HG02970 (cell line): ENCODE measurements around the gene MYO16.

Experiments
- ATAC-seq: cut with Tn5 transposase; IDR thresholded peaks from one replicate; pipeline ENCODE4 v1.9.1; 2021; ENCODE audit warnings: mild to moderate bottlenecking, moderate library complexity, moderate number of reproducible peaks; ENCODE audit not compliant: unreplicated experiment, low FRiP score

Gene MYO16

GRCh38 chr13:109100705-109101304 is 471.4 kb downstream of the MYO16 start:
- no peak for ATAC-seq

GRCh38 chr13:109101550-109102144 is 472.2 kb downstream of the MYO16 start:
- no peak for ATAC-seq

DNA sequence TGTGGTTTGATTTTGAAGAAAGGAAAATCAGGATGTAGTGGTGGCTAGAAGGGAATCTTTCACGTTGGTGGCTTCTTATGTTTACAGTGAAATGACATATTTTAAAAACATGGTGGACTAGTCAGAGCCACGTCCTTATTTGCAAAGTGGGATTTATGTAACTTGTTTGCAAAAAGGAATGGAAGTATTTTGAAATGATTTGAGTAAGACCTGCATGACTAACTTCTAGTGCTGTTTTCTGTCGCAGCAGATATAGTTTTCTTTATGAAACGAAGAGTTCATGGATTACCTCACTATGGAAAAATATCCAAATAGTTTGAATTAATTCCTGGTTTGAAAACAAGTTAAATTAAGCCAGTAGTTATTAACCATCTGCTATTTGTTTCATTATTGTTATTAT is 476.5 kb downstream of the MYO16 start:
- no peak for ATAC-seq

DNA sequence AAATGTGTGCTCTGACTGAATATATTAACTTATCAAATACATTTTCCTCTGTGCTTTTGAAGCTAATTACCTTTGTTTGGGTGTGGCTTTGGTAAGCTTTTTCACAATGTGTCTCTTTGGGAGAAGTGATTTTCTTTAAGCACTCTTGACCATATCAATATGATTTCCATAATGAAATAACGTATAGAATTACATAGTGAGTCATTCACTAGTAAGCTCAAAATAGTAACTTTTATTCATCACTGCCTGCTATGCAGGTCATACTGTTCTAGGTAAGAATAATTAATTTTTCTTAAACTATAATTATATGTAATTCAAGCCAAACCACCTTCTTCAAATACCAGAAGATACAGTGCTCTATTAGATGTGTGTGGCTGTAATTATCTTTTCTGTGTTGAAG is 480.7 kb downstream of the MYO16 start:
- ATAC-seq = no peak

GRCh38 chr13:109111141-109111540 is 481.7 kb downstream of the MYO16 start:
- ATAC-seq = no peak

DNA sequence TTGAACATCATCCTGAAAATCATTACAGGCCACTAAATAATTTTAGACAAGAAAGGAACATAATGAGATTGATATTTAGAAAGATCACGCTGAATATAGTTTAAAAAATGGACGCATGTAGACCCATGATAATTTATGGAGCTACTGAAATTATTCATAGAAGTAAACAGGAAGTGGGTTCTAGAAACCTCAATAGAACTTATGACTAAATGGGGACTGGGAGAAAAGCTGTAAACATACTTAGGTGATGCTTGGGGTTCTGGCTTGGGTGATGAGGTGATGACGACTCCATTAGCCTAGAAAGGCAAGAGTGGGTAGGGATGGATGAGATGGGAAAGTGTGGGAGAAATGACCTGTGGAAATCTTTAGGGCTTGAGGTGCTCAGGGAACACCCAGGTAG is 484.0 kb downstream of the MYO16 start:
- ATAC-seq = no peak

GRCh38 chr13:109114162-109114561 is 484.8 kb downstream of the MYO16 start:
- ATAC-seq = no peak

DNA sequence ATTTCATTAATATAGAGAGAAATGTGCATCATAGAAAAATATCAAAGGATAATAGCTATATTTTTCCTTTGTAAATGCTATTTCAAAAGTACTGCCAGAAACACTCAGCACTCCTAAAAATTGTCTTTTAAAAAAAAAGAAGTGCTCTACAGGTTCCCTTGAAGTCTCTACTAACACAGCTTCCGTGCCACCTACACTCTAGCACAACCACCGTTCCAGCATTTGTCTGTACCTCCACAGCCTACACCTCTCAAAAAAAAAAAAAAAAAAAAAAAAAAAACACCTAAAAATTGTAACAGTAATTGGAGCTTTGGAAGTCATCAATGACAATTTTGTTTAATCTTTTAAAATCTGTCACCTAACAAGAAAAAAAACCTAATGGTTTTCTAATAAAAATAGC is 485.6 kb downstream of the MYO16 start:
- ATAC-seq = no peak

DNA sequence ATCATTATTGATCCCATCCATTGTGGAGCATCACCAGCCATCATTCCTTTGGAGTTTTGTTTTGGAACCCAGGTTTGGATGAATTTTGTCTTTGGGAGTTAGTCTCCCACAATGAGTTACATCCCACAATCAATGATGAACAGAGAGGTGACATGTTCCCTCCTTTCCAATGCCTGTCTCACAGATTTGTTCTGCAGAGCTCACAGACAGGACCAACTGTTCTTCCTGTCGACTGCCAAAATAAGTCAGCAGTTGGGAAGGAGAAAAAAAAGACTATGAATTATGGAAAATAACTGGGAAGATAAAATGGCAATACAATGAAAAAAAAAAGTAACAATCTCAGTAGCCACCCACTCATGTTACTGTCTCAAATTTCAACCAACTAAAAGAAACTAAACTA is 489.1 kb downstream of the MYO16 start:
- ATAC-seq = no peak

- ATAC-seq = no peak
Measured at GRCh38 chr13:109119896-109120295, 490.5 kb downstream of the MYO16 start.

- ATAC-seq = no peak
Measured at GRCh38 chr13:109121826-109122225, 492.4 kb downstream of the MYO16 start.

GRCh38 chr13:109123971-109124370 is 494.6 kb downstream of the MYO16 start:
- ATAC-seq = no peak

DNA sequence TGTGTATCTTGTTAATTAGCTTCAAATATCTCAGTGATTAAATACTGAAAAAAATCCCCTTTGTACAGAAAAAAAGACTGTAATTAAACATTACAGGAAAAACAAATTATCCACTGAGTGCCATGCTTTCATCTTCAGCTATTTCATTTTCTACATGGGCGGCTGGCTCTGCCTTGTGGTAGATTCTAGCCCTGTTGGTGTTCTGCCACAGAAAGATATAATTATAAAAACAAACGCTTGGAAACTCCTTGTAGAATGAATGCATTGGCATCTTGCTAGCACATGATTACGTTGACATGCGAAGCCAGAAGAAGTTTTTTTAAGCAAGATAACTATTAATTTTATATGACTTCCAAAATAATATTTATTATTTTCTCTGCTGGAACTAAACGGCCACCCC is 496.8 kb downstream of the MYO16 start:
- no peak for ATAC-seq

DNA sequence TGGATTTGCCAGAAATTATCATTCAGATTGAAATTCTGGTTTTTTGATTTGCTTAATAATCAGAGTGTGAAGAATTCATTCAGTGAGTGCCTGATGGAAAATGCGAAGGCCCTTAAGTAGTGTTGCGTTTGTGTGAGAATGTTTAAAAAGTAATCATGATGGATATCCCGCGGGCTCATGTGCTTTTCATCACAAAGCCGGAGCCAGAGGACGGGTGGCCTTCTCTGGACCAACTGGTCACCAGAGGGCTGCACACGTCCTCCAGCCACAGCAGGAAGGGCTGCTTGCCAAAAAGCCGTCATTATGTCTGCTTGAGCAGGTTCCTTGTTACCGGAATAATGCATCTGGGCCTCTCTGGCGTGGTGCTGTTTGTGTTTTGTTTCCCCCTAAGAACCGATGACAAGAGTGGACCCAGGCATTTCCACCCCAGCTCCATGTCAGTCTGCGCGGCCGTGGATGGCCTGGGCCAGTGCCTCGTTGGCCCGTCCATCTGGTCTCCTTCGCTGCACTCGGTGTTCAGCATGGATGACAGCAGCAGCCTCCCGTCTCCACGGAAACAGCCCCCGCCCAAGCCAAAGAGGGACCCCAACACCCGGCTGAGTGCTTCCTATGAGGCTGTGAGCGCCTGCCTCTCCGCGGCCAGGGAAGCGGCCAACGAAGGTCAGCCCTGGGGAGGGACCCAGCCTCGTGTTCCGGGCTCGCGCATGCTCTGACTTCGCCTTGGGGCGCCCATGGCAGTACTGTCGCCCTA is 497.7 kb downstream of the MYO16 start:
- ATAC-seq = no peak

- no peak for ATAC-seq
Measured at GRCh38 chr13:109128121-109128520, 498.7 kb downstream of the MYO16 start.

- ATAC-seq = no peak
Measured at GRCh38 chr13:109130093-109130835, 500.9 kb downstream of the MYO16 start.

DNA sequence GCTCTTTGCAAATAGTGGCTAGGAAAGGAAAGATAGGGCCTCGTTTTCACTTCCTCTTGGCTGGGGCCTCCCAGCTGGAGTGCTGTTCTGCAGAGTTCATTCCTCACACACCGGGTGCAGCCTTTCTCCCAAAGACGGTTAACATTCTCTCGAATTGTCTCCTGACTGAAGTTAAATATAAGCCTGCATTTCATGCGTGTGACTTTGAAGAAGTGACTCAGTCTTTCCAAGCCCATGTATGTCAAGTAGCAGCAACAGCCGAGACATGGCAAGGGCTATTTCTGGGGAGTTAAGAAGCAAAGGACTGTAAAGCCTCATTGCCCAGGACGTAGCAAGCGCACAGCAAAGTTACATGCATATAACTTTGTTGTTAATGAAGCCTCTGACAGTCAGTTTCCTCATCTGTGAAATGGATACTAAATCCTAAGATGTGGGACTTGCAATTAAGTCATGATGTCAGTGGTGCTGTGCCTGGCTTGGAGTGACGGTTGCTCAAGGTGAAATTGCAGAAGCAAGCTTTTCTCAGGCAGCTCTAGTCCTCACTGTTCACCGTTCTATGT is 502.4 kb downstream of the MYO16 start:
- peak; percentile 86 for ATAC-seq

GRCh38 chr13:109135018-109135417 is 505.6 kb downstream of the MYO16 start:
- ATAC-seq = no peak

- ATAC-seq = no peak
Measured at GRCh38 chr13:109136873-109137272, 507.5 kb downstream of the MYO16 start.

DNA sequence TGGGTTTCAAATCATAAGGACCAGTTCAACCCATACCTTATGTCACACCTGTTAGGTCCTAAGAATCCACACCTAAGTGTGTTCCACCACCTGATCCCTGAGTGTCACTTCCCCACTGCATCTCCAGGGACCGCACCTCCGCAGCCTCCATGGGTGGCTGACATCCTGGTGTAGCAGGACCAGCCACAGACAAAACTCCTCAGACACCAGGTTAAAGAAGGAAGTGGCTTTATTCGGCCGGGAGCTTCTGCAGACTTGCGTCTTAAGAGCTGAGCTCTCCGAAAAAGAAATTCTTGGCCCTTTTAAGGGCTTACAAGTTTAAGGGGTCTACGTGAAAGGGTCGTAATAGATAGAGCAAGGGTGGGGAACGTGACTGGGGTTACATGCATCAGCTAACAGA is 509.9 kb downstream of the MYO16 start:
- no peak for ATAC-seq

DNA sequence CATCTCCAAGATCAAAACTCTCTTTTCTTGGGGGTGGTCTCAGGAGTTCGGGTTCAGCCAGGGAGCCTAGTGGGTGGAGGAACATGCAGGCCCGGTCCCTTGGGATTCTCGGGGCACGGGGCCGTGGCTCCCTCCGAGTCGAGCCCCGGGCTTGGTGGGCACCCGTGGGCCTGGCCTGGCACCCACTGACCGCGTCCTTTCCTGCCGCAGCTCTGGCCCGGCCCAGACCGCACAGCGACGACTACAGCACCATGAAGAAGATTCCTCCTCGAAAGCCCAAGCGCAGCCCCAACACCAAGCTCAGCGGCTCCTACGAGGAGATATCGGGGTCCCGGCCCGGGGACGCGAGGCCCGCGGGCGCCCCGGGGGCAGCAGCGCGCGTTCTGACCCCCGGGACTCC is 510.6 kb downstream of the MYO16 start:
- ATAC-seq = no peak
